A549 treated with CpdA at 1 μM for 4 hours (cell line): ENCODE data around the gene SUMO2. TPM values are rescaled to one million over a fixed set of nuclear protein-coding genes. Genes with fewer than 3 reads are reported as not detected.

Experiments used
- total RNA-seq: library from RNA; stranded (reverse); fragments of 200-300 nt; extraction: Qiagen RNA extraction; gene quantifications from 5 replicates; pipeline ENCODE4 v1.2.3, GENCODE V29; 2022; ENCODE audit warnings: low read depth

The SUMO2 gene
- total RNA-seq, result 351 to 397 TPM (median 381 TPM) in 5 replicates

DNA sequence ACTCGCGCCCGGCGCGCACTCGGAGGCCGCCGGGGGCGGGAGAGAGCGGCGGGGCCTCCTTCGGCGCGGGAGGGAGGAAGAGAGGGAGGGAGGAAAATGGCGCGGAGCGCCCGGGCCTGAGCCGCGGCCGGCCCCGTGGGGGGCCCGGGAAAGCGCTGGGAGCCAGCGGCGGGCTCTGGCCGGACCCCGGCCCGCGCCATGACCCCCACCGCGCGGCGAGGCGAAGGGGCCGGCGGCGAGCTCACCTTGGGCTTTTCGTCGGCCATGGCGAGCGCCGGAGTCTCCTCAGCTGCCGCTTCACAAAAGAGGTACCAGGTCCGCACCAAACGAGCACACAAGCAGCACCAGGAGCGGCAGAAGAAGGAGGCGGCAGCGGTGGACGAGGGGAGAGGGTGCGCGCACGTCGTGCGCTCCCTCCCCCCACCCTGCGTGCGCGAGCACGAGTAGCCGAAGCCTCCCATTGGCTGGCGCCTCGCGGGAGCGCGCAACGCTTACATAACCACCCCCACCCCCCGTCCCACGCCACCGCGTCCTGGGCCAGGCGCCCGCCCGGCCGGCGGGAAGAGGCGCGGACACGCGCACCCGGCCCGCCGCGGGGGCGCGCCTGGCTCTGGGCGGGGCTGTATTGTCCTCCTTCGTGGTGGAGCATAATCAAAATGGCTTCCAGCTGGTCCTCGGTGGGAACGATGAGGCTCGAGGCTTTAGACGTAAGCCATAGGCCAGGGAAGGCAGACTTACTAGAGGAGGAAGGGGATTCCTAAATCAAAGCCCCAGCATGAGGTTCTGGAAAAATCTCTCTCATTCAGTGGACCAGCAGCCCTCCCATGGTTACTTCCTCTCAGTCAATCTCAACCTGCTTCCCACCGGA, at the start of gene SUMO2:
Gene SUMO2 (minus strand): TSS at position 391 of the 868 bp plus-strand sequence. CDS start 125 bp downstream, at position 266.

DNA sequence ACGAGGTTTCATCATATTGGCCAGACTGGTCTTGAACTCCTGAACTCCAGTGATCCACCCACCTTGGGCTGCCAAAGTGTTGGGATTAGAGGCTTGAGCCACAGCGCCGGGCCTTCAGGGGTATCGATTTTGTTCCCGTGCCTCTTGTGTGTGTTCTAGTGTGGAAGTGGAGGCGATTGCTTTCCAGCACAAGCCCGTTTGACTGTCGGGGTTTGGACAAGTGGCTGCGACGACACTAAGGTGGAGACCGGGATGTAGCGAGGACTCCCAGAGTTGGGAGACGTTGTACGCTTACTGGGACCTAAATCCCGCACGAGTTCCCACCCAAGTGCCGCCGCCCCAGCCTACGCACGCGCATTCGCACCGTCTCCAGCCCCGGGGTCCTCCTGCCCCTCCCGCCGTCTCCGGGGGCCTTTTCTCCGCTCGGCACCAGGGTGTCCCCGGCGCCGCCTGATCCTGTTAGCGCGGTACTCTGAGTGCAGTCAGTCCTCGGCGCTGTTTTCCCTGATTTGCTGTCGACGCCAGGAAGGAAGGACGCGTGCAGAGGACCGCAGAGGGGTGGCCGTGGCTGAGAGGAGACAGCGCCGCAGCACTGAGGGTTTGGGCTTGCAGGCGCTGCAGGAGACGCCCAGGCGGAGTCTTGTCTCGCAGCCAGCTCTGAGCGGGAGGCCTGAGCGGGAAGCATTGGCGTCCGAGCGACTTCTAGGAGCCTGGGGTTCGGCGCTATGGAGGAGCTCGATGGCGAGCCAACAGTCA, 22.5 kb upstream of the SUMO2 start, which contains the start of gene NUP85:
Gene NUP85 (plus strand): TSS at position 643 of the 756 bp plus-strand sequence. CDS start 83 bp downstream, at position 726.

DNA sequence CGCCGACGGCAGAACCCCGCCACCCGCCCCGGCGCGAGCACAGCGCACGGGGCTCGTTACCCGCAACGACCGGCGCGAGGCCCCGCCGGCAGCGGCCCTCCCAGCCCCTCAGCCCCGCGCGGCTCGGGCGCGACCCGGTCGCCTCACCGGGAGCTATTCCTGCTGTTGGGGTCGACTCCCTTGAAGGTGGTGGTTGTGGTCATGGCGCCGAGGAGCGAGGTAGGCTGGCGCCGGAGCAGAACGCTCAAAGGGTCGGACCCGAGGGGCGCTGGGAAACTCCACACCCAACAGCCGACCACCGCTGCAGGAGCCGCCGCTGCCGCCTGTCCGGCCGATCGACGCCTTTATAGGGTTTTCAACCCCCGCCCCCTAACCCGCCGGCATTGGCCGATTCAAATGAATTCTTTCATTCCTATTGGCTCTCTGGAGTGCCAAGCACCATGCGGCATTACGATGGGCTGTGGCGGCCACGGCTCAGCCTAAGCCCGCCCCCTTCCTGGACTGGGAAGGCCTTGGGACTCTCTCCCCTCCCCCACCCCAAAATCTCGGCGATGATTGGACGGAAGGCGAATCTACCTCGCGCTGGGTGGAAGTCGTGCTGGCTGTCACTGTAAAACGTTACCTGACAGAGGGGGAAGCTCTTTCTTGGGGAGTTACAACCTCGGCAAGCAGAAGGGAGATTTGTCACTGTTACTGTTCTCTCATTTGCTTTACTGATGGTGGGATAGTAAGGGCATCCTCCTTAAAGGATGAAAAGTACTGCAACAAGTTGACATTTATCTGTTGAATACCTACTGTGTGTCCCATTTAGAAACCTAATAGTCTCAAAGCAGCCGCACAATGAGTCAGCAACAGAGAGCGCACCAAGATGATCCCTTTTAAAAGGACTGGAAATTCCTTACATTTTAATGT, 28.3 kb downstream of the SUMO2 start, which contains the start of gene JPT1:
Gene JPT1 (minus strand): TSS at position 318 of the 912 bp plus-strand sequence. CDS start 115 bp downstream, at position 203.

DNA sequence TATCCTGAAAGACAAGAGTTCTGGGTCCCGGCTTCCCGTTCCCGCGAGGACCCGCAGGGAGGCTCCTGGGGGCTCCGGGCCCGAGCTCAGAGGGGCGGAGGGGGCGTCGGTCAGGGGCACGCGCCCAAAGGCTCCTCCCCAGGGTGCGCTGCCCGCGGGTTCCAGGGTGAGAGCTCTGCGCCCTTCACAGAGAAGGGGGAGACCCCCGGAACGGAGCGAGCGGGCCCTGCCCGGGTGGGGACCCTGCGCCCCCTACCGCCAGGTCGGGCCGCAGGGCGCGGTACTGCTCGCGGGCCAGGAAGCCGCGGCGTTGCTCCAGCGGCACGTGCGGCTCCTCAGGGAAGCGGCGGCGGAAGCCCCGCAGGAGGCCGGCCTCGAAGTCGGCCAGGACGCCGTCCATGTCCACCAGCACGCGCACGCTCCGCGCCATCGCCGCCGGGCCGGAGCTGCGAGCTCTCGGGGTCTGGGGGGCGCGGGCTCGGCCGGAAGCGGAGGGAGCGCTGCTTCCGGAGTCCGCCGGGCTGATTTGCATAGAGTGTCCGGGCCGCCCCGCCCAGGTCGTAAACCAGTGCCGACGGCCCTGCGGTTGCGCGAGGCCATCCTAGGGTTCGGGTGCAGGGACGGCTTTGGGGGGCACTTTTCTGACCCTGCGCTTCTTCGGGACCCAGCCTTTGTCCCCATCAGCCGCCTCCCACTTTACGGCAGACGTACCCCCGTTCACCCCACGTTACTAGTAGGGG, 51.3 kb downstream of the SUMO2 start, which contains the start of gene NT5C:
Gene NT5C (minus strand): TSS at position 465 of the 740 bp plus-strand sequence. CDS start 35 bp downstream, at position 430.

Other genes with a start within 250 kb of the SUMO2 start
- not detected in 5 replicates for gene OTOP3, start 247.1 kb downstream of the SUMO2 start, total RNA-seq
- gene HID1, start 210.2 kb downstream of the SUMO2 start, total RNA-seq, result 6.6 to 8.5 TPM (median 7.2 TPM) in 5 replicates
- gene CDR2L, start 195.3 kb downstream of the SUMO2 start, total RNA-seq, result 33.1 to 46.8 TPM (median 45.6 TPM) in 5 replicates
- gene MRPL58, start 170.3 kb downstream of the SUMO2 start, total RNA-seq, result 77.1 to 83.4 TPM (median 81.1 TPM) in 5 replicates
- 479 to 548 TPM (median 503 TPM) in 5 replicates for gene ATP5PD, start 136.0 kb downstream of the SUMO2 start, total RNA-seq
- gene KCTD2, start 135.7 kb downstream of the SUMO2 start, total RNA-seq, result 27.8 to 28.7 TPM (median 27.9 TPM) in 5 replicates
- 20.6 to 29.3 TPM (median 26.9 TPM) in 5 replicates for gene SLC16A5, start 95.0 kb downstream of the SUMO2 start, total RNA-seq
- gene ARMC7, start 73.0 kb downstream of the SUMO2 start, total RNA-seq, result 17.8 to 22.6 TPM (median 18.7 TPM) in 5 replicates
- 87.9 to 130 TPM (median 123 TPM) in 5 replicates for gene NT5C, start 51.2 kb downstream of the SUMO2 start, total RNA-seq
- 746 to 889 TPM (median 834 TPM) in 5 replicates for gene JPT1, start 28.4 kb downstream of the SUMO2 start, total RNA-seq
- gene NUP85, start 22.7 kb upstream of the SUMO2 start, total RNA-seq, result 97.9 to 115 TPM (median 108 TPM) in 5 replicates
- gene GGA3, start 78.6 kb upstream of the SUMO2 start, total RNA-seq, result 25.0 to 33.0 TPM (median 28.9 TPM) in 5 replicates
- gene MRPS7, start 78.9 kb upstream of the SUMO2 start, total RNA-seq, result 146 to 185 TPM (median 183 TPM) in 5 replicates
- gene MIF4GD, start 88.3 kb upstream of the SUMO2 start, total RNA-seq, result 30.1 to 36.9 TPM (median 36.0 TPM) in 5 replicates
- 17.6 to 24.7 TPM (median 22.9 TPM) in 5 replicates for gene SLC25A19, start 106.5 kb upstream of the SUMO2 start, total RNA-seq
- 94.4 to 114 TPM (median 98.5 TPM) in 5 replicates for gene GRB2, start 222.7 kb upstream of the SUMO2 start, total RNA-seq